ENCODE measurements around the gene NME7.
A peak's percentile ranks its signal among the peaks of the same experiment; 100 is the strongest.

Gene NME7

GRCh38 chr1:169109561-169110134 is 257.9 kb downstream of the NME7 start (continued):
- TF ChIP-seq INSM2 (tag by site-specific recombination; IDR thresholded peaks at IDR 0.05): peak; percentile 61
- no peak for TF ChIP-seq PRDM2 (tag by site-specific recombination; IDR thresholded peaks at IDR 0.05; ENCODE audit: borderline replicate concordance)
- no peak for TF ChIP-seq ZNF211 (tag by site-specific recombination; IDR thresholded peaks at IDR 0.05; ENCODE audit: low read depth)
- no peak for TF ChIP-seq ZNF280D (tag by site-specific recombination; IDR thresholded peaks at IDR 0.05)
- TF ChIP-seq ZBTB26 (tag by site-specific recombination; optimal IDR thresholded peaks at IDR 0.05): no peak
- TF ChIP-seq SP3 (tag by site-specific recombination; IDR thresholded peaks at IDR 0.05): no peak

GRCh38 chr1:169108863-169109560 is 258.6 kb downstream of the NME7 start:
- peaks cover 21 to 29% of the 10 kb centered on the region in 2 experiments for H3K36me3 ChIP-seq (ENCODE audit: control insufficient read depth in 2 of 2, insufficient read depth in 1 of 2, low read length in 2 of 2)
- CTCF ChIA-PET: interaction anchor here (0.6 to 1.5 kb wide), 7 partner anchors 28 to 766 kb away, joined by 3 to 6 read pairs (median 3); no protein-coding TSS in a partner anchor
- peak overlapping the region; percentile 14 for H3K4me3 ChIP-seq (ENCODE audit: low read depth, low read length)
- peaks cover 26% of the 10 kb centered on the region for H3K4me1 ChIP-seq (ENCODE audit: control insufficient read depth, insufficient read depth, low read length)
- POLR2A ChIA-PET: interaction anchor here (1.5 kb wide), 1 partner anchor 400 kb away, joined by 3 read pairs; no protein-coding TSS in a partner anchor
- peak overlapping the region; percentile 6 for H3K27ac ChIP-seq (ENCODE audit: extremely low read depth, low read depth, low read length)
- no peaks in the 10 kb centered on the region for H3K9me3 ChIP-seq (ENCODE audit: control insufficient read depth, insufficient read depth, low read depth, low read length)
- TF ChIP-seq ZNF660 (tag by site-specific recombination; IDR thresholded peaks at IDR 0.05): 0 out of 2 replicates have a peak, but pooled peaks have one; percentile 19
- TF ChIP-seq ZNF501 (tag by site-specific recombination; IDR thresholded peaks at IDR 0.05): no peak
- no peak for TF ChIP-seq SP2 (tag by site-specific recombination; IDR thresholded peaks at IDR 0.05)
- TF ChIP-seq ZBTB48 (tag by site-specific recombination; IDR thresholded peaks at IDR 0.05): no peak
- no peak for TF ChIP-seq ZBTB26 (tag by site-specific recombination; optimal IDR thresholded peaks at IDR 0.05)
- TF ChIP-seq ZNF433 (tag by site-specific recombination; IDR thresholded peaks at IDR 0.05; ENCODE audit: low read depth): no peak
- 0 out of 2 replicates have a peak, but pooled peaks have one; percentile 8 for TF ChIP-seq ZFP37 (tag by site-specific recombination; IDR thresholded peaks at IDR 0.05)
- no peak for TF ChIP-seq ZNF202 (tag by site-specific recombination; IDR thresholded peaks at IDR 0.05; ENCODE audit: borderline replicate concordance)
- TF ChIP-seq ZNF280C (tag by site-specific recombination; IDR thresholded peaks at IDR 0.05): no peak
- no peak for TF ChIP-seq ZNF600 (tag by site-specific recombination; IDR thresholded peaks at IDR 0.05)
- TF ChIP-seq ZNF704 (tag by site-specific recombination; IDR thresholded peaks at IDR 0.05): no peak
- TF ChIP-seq GLIS1 (tag by site-specific recombination; IDR thresholded peaks at IDR 0.05): peak; percentile 28; the same call in 1 of the 2 replicates

All from HEK293 (cell line).